Right ventricle myocardium superior (tissue), 1 donor: ENCODE results near the gene KAT6B. TPM values are rescaled to one million over a fixed set of nuclear protein-coding genes. Genes with fewer than 3 reads are reported as not detected.

Experiments
- ATAC-seq: fragments of 200-7000 bp; cut with Tn5 transposase; one replicate; pipeline ENCODE4 v1.9.1; 2020; ENCODE audit warnings: mild to moderate bottlenecking; ENCODE audit not compliant: poor library complexity
- DNase-seq: peaks from one replicate; pipeline ENCODE4 v3.0.0-alpha.2; 2020
- intact Hi-C: fragments of 100-400 bp; cut with DNase I; formaldehyde crosslinking; loops from one replicate; pipeline ENCODE4 v1.11.2; 2022
- total RNA-seq: library from RNA; stranded (reverse); fragmentation: NEBNext Ultra II Directional; extraction: Animal tissue kit (Norgen Biotek cat#: 25700); gene quantifications from one replicate; pipeline ENCODE4 v1.2.1, GENCODE V29; 2021
- donor health status: DM: no; HTN: yes; CAD: no; lungs with severe emphysema.

Gene KAT6B
- total RNA-seq, 1 donor from 2014 or later: 36.2 TPM

DNA sequence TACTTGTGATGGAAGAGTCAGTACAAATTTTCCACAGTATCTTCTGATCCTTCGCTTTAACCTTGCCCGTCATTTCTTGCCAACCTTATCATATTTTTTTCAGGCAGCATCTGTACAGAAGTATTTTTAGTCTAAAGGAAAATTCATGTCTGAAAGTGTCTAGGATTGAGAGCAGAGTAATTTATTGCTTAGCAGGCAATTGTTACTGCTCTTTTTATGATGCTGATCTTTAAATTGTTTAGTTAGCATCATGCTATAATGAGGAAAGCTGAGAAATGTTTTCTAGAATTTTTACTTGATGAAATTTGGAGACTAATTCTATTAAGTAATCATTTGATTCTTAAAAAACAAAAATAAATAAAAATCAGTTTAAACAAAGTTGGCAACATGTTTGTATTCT lies 20.6 kb downstream of the KAT6B start:
- ATAC-seq (peak; percentile 57), DNase-seq (no peak)
- intact Hi-C loops: no loop called here

DNA sequence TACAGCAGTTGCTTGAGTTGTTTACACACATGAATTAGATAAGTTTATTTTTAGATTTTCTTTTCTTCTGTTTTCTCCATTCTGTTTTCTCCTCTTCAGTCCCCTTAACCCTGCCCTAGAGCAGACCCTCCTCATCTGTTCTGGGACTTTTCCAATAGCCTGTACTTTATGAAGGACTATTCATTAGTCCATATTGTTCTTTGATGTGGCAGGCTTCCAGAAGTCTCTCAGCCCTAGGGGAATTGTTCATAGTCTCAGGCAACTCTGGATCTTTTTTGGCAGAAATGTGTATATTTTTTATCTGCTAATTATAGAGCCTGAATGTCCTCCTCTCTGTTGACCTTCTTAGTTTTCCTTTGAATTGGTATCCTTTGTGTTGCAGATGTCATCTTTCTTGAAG lies 25.4 kb downstream of the KAT6B start:
- ATAC-seq: peak; percentile 23

DNA sequence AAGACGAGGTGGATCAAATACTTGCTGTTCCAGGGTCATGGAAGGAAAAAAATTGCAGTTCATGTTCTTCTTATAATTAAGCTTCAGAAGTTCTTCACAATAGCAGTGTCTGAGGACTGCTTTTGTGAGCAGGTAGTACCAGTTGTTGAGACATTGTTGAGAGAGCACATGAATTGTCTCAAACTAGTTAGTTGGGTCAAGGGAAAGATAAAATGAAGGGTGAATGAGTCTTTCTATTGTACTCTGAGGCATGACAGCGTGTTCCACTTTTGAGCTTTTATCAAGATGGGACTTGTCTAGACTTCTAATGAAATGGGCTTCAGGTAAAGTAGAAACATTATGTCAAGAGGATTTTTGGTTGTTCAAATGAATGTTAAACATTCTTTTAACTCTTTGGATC lies 26.0 kb downstream of the KAT6B start:
- ATAC-seq: peak; percentile 3
- no peak for DNase-seq
- intact Hi-C loops: no loop called here

More for the DNA sequence above, 25.4 kb downstream of the KAT6B start:
- intact Hi-C loops: no loop called here
- no peak for DNase-seq

DNA sequence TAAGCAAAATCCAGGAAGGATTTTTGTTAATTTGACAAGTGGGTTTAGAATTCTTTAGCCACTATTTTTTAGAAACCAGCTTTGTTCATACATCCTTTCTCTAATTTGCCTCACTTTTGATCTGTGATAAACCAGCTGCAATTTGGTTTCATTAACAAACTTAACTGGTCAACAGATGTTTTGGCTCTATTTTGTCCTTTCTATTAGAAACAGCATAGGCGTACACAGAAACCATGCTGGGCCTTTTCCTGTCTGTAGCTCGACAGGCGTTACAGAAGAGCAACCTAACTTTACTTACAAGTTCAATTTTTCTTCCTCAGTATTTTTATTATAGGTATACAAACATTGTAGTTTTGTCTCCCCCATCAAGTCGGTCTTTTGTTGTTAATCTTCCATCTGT lies 28.2 kb downstream of the KAT6B start:
- ATAC-seq: no peak
- intact Hi-C loops: no loop called here
- no peak for DNase-seq

DNA sequence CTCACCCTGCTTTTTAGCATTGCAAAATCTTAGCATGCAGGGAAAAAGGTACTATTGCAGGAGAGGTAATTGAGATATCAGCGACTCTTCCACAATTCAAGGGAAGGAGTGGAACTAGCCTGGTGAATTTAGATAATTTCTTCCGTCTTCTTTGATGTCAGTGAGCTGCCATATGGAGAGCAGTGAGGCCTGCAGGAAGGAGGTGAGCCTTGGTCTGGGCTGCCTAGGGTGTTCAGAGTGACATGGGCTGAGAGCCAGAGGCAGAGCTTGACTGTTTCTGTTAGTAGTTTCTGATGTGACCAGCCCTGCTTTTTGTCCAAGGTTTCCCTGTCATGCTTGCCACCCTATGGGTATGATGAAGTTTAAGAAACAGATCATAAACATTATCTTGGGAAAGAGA lies 28.6 kb downstream of the KAT6B start:
- intact Hi-C loops: no loop called here
- peak; percentile 79 for ATAC-seq
- peak; percentile 51 for DNase-seq

DNA sequence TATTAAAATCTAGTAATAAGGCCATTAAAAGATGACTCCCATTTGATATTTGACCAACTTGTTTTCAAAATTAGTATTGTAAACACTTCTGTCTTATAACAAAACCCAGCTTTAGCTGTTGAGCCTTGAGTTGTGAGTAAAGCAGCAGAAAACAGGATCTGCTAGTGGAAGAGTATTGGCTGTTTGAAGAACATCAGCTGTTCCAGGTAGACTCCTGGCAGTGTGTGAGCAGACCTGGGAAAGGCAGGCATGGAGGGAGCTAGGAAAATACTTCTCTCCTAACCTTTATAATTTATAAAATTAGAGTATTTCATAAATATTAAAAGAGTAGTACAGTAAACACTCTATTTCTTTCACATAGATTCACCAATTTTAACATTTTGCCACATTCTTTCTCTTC lies 29.0 kb downstream of the KAT6B start:
- no peak for DNase-seq
- ATAC-seq: no peak

DNA sequence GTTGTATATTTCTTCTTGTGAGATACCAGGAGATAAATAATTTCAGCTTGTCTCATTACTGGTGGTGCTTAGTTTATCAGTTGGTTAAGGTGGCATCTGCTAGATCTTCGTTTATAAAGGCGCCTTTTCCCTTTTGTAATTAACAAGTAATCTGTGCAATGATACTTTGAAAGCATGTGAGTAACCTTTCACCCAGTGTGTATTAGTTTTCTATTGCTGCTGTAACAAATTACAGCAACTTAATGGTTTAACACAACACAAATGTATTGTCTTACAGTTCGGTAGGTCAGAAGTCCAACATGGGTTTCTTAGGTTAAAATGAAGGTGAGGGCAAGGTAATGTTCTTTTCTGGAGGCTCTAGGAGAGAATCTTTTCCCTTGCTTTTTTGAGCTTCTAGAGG lies 30.5 kb downstream of the KAT6B start:
- DNase-seq (no peak), ATAC-seq (no peak)
- intact Hi-C loops: no loop called here

More for the DNA sequence above, 29.0 kb downstream of the KAT6B start:
- intact Hi-C loops: no loop called here

DNA sequence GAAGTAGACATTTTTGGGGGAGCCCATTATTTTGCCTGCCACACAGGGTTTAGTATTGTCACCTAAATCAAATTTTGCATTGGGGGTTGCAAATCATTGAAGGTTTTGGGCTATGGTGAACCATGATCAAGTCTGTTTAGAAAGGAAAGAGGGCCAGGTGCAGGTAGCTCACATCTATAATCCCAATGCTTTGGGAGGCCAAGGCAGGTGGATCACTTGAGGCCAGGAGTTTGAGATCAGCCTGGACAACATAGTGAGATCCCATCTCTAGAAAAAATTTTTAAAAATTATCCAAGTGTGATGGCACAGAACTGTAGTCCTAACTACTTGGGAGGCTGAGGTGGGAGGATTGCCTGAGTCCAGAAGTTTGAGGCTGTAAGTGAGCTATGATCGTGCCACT lies 31.2 kb downstream of the KAT6B start:
- intact Hi-C loops: no loop called here
- DNase-seq: no peak
- ATAC-seq: no peak

DNA sequence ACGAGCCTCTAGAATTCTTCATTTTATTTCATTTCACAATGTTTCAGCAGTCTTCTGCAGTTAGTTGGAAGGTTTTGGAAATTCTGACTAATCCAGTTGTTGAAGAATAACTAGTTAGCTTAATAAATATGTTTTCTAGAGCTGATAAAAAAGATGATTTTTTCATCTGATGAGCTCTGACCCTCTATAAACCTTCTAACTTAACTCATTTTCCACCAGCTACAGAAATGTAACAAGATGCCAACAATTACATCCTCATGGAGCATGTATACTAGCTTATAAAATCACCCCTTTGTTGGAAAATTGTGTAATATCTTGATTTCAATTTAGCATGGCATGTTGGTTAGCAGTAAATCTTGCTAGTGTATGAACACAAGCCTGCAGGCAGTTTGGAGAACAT lies 33.1 kb downstream of the KAT6B start:
- intact Hi-C loops: no loop called here
- no peak for ATAC-seq
- no peak for DNase-seq

DNA sequence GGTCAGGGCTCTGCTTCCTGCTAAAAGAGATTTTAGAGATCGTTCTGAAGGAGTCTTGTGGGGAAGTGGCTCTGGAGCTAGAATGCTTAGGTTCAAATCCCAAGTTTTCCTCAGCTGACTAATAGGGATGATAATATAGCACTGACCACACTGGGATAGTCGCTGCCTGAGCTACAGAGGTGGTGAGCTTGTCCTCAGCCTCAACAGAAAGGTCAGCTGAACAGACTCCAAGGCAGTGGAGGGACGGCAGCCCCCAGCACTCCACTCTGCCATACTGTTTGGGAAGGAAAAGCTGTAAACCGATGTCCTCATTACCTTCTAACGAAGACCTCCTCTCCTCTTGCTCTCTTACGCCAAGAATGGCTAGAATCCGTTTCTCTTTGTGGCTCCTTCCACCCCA lies 36.2 kb downstream of the KAT6B start:
- no peak for DNase-seq
- intact Hi-C loops: no loop called here
- ATAC-seq: no peak

DNA sequence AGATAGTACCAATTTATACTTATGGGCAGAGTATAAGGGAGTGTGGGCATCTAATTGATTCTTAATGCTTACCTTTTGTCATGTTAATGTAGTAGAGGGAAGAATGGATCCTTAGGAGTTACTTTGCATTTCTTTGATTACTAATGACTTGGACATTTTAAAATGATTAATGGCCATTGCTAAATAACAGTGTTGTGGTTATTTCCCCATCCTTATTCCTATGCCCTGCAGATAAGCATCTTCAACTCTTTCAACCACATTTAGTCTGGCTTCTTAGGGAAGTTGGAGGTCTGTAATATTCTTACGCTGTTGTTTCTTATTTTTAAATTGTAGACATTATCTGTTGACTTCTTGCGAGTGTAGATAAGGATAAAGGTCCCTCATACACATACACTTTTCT lies 37.2 kb downstream of the KAT6B start:
- intact Hi-C loops: no loop called here
- DNase-seq (no peak), ATAC-seq (no peak)

DNA sequence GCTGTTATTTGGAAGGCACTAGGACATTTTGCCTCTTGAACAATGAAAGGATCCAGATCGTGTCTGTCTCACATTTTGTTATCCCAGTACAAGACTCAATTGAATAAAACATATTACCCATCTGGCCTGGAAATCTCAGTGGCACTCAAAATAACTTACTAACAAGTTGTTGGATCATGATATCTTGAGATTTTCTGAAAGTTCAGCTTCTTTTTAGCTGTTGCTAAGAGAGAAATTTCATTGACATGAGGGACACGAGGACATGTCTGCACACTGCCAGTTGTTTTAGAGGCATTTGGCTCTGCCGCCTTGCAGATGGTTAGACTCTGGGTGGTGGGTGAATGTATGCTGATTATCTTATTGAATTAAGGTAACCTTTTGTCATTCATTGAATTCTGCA lies 41.0 kb downstream of the KAT6B start:
- intact Hi-C loops: no loop called here
- DNase-seq (no peak), ATAC-seq (peak; percentile 21)

DNA sequence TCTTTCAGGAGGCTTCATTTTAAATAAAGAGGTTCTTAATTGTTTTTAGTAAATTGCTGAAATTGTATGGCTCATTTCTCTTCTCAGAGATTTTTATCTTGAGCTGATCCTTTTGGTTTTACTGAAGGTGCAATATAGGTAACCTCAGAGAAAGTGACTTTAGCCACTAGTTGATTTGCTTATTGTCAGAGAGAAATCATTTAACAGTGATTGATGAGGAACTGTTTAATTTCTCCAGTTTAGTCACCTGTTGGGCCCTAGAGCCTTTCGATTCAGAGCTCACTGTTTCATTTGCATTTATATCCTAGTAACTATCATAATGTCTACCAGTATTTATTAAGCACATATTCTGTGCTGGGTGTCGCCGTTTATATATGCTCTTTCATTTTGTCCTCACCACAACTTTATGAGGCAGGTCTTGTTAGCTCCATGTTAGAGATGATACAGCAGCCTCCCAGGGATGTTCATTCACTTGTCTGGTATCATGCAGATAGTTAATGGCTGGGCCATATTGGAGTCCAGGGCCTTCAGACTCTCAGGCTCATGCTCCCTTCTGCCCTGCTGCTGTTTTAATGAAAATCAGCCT lies 42.1 kb downstream of the KAT6B start:
- intact Hi-C loops: no loop called here
- DNase-seq (no peak), ATAC-seq (no peak)

DNA sequence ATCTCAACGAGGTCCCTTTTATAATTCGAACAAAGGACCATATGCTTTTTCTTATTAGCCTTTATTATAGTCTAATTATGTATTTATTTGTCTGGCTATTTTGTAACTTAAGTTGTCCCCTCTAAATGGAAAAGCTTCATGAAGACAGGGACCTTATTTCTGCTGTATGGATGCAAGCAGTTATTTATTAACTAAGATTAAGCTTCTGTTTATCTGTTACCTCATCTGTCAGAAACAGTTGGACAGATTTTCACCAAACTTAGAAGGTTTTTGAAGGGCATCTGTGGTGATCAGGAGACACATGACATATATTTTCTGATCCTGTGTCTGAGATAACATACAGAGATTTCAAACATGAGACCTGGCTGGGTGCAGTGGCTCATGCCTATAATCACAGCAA lies 43.2 kb downstream of the KAT6B start:
- no peak for DNase-seq
- no peak for ATAC-seq
- intact Hi-C loops: no loop called here

DNA sequence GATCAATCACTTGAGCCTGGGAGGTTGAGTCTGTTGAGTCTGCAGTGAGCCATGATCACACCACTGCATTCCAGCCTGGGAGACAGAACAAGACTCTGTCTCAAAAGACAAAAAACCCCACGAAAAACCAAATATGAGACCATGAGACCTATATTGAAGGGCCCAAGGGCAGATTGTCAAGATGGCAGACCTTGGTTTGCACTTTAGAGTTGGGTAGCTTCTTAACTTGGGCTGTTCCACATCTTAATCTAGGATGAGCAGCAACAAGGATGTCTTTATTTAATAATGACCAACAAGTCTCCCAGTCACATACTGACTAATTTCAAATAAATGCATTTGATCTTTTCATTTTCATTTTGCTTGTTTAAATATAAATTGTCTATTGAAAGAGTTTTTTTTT lies 43.8 kb downstream of the KAT6B start:
- no peak for ATAC-seq
- DNase-seq: no peak
- intact Hi-C loops: no loop called here

DNA sequence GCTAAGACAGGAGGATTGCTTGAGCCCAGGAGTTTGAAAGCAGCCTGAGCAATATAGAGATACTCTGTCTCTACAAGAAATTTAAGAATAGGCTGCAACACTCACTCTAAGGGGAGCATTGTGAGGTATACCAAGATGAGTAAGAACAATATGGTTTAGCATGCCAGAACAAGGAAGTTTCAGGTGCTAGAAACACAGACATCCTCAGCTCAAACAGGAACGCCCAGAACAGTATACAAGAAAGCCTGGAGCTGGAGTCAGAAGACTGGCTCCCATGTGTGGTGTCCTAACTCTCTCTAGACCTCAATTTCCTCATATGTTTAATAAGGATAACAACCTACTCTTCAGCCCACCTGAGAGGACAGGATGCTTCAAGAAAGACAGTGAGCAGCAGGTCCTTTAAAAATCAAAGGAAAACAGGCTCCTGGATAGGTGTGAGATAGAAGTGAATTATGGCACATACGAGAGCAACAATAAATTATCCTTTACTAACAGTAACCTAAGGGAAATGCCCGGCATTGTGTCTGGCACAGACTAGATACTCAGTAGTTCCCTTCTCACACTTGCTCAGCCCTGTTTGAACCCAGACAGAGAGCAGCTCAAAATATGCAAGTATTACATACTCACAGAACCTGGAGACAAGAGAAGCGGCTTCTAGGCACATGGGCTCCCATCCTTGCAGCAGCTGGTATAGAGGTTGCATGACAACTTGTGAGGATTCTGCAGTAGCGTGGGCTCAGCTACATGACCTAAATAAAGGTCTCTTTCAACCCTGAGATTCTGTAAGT lies 45.4 kb downstream of the KAT6B start:
- no peak for ATAC-seq
- no peak for DNase-seq
- intact Hi-C loops: no loop called here

DNA sequence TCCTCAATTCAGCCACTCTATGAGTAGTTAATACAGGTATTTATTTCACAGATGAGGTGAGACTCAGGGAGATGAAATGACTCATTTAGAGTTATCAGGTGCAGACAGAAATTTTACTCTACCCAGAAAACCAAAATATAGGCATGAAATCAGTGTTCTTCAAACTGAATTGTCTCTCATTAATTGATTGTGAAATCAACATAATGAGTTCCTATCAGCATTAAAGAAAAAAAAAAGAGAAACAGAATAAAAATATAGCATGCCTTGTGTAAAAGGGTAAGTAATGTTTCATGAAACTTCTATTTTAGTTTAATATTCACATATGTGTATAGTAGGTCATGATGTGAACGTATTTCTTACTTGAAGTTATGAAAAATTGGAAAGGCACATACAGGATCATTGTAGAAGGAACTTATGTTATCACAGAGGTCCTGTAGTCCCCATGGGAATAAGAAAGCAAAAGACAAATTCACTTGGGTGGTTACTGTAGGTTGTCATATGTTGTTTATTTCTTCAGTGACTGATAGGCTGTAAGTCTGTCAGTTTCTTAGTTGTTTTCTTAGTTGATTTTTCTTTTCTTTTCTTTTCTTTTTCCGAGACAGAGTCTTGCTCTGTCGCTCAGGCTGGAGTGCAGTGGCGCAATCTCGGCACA lies 47.5 kb downstream of the KAT6B start:
- intact Hi-C loops: no loop called here
- DNase-seq: no peak
- no peak for ATAC-seq

DNA sequence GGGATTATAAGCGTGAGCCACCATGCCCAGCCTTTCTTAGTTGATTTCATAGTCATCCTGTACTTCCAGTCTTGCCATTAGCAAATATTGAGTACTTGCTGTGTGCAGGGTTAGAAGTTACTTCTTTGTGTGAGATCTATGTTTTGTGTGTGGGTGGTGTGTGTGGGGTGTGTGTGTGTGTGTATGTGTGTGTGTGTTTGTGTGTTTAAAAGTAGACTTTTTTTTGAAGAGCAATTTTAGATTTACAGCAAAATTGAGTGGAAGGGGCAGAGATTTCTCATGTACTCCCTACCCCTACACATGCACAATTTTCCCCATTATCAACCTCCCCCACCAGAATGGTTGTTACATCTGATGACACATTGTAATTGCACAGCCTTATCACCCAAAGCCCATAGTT lies 48.2 kb downstream of the KAT6B start:
- ATAC-seq: no peak
- no peak for DNase-seq
- intact Hi-C loops: no loop called here

DNA sequence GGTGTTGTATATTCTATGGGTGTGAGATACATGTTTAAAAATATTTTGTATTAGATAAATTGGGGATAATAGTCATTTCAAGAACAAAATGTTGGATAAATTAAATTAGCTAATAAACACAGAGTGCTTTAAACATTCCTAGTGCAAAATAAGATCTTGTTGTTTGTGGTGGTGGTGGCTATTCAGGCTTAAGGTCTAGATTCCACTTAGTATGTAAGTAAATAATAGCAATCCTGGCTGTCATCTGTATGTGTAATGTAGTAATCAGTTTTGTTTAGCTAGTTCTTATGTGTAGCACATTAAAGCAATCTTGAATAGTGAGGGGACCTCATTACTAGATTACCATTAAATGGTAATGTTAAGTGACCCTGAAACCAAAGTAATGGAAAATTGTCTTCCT lies 48.7 kb downstream of the KAT6B start:
- ATAC-seq: no peak
- no peak for DNase-seq
- intact Hi-C loops: no loop called here

DNA sequence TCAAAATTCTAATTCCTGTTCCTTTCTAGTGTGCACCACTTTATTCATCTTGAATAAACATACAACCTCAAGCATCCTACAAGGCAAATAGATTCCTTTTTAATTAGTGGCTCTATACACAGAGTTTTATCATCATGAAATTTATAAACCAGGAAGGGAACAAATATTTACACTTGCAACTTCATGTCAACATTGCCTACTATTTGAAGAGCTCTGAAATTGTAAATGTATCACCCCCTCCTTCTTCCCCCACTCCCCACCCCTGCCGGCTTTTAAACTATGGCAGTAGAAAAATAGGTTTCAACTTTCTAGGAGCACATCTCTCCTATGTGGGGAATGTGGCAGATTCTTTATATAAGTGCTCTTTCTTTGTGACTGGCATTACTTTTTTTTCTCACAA lies 49.6 kb downstream of the KAT6B start:
- intact Hi-C loops: no loop called here
- ATAC-seq (no peak), DNase-seq (no peak)
